MM.1S (cell line): ENCODE data around the gene LZIC.

Experiments
- DNase-seq: peaks from one replicate; pipeline ENCODE4 v3.0.0-alpha.2; 2015
- H2AFZ ChIP-seq: fragments of 300-600 bp; sonication (generic); 2 replicates; pipeline ENCODE4 v1.6.0; 2016; ENCODE audit warnings: antibody characterized with exemption, low read length
- H3F3A ChIP-seq: fragments of 300-600 bp; sonication (generic); 2 replicates; pipeline ENCODE4 v1.6.1; 2016; ENCODE audit warnings: mild to moderate bottlenecking, antibody characterized with exemption, low read length, moderate library complexity, mixed read lengths; ENCODE audit not compliant: insufficient read depth
- H3K27ac ChIP-seq: fragments of 300-600 bp; sonication (generic); 2 replicates; pipeline ENCODE4 v1.5.1; 2016; ENCODE audit warnings: mild to moderate bottlenecking, low read length
- H3K27me3 ChIP-seq: fragments of 300-600 bp; sonication (generic); replicated peaks from 2 replicates; pipeline ENCODE4 v1.6.0; 2016; ENCODE audit warnings: low read length; ENCODE audit not compliant: insufficient read depth
- H3K36me3 ChIP-seq: fragments of 300-600 bp; sonication (generic); replicated peaks from 2 replicates; pipeline ENCODE4 v1.6.1; 2016; ENCODE audit warnings: mild to moderate bottlenecking, low read length, mixed read lengths; ENCODE audit not compliant: insufficient read depth
- H3K4me1 ChIP-seq: fragments of 300-600 bp; sonication (generic); 2 replicates; pipeline ENCODE4 v1.6.1; 2016; ENCODE audit warnings: low read length, mixed read lengths
- H3K4me2 ChIP-seq: fragments of 300-600 bp; sonication (generic); 2 replicates; pipeline ENCODE4 v1.6.0; 2016; ENCODE audit warnings: low read depth, low read length
- H3K4me3 ChIP-seq: fragments of 300-600 bp; sonication (generic); 2 replicates; pipeline ENCODE4 v1.5.1; 2016; ENCODE audit warnings: low read length, mixed read lengths
- H3K79me2 ChIP-seq: fragments of 300-600 bp; sonication (generic); 2 replicates; pipeline ENCODE4 v1.6.1; 2016; ENCODE audit warnings: mixed run types, low read length, mixed read lengths
- H3K9ac ChIP-seq: fragments of 300-600 bp; sonication (generic); 2 replicates; pipeline ENCODE4 v1.6.1; 2016; ENCODE audit warnings: low read length, mixed read lengths
- H3K9me2 ChIP-seq: fragments of 300-600 bp; sonication (generic); replicated peaks from 2 replicates; pipeline ENCODE4 v1.6.1; 2016; ENCODE audit warnings: mild to moderate bottlenecking, low read length, mixed read lengths; ENCODE audit not compliant: insufficient read depth
- H3K9me3 ChIP-seq: fragments of 300-600 bp; sonication (generic); replicated peaks from 2 replicates; pipeline ENCODE4 v1.6.1; 2016; ENCODE audit warnings: mild to moderate bottlenecking, low read length, mixed read lengths; ENCODE audit not compliant: insufficient read depth
- H4K20me1 ChIP-seq: fragments of 300-600 bp; sonication (generic); 2 replicates; pipeline ENCODE4 v1.6.1; 2016; ENCODE audit warnings: mild to moderate bottlenecking, low read length, moderate library complexity, mixed read lengths; ENCODE audit not compliant: insufficient read depth
- EZH2 ChIP-seq: fragments of 300-600 bp; sonication (generic); optimal IDR thresholded peaks from 2 replicates; pipeline ENCODE3; 2017; ENCODE audit warnings: low read depth, mild to moderate bottlenecking, antibody characterized with exemption, low read length, mixed read lengths
- EZH2phosphoT487 ChIP-seq: fragments of 300-600 bp; sonication (generic); IDR thresholded peaks from 2 replicates; pipeline ENCODE4 v1.6.1; 2018; ENCODE audit warnings: antibody characterized with exemption, low read length
- TF ChIP-seq, protein P1 (sequence below): fragments of 300-600 bp; sonication (generic); IDR thresholded peaks from 2 replicates; pipeline ENCODE4 v1.5.1; 2016; ENCODE audit warnings: antibody characterized with exemption, low read length, mixed read lengths

LZIC gene

DNA sequence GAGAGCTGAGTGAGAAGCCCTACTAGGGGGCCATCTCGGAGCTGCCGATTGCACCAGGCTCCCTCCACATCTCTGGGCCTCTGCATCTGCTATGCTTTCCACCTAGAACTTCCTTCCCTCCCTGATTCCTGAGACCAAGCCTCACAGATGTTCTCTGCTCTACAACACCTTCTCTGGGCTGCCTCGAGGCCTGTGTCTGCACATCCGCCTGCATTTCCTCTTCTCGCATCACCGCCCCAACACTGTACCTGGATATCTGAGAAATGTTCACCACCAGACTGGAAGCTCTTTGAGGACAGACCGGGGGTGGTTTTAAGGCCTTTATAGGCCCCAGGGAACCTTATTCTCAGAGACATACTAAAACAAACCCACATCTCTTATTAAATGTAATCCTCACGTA is 53.8 kb downstream of the LZIC start:
- Histone ChIP-seq H3K27me3 (no peaks in the 10 kb centered on the region), H3K36me3 (no peaks in the 10 kb centered on the region), H3K9ac (no peak overlapping the region), H3K4me2 (no peak overlapping the region), H2AFZ (no peak overlapping the region), H3K79me2 (no peaks in the 10 kb centered on the region), H3K9me3 (no peaks in the 10 kb centered on the region), H3K9me2 (no peaks in the 10 kb centered on the region), H3K4me3 (no peak overlapping the region), H3F3A (no peaks in the 10 kb centered on the region), H3K27ac (no peak overlapping the region), H4K20me1 (no peaks in the 10 kb centered on the region), H3K4me1 (no peaks in the 10 kb centered on the region)
- TF ChIP-seq, protein P1, sequence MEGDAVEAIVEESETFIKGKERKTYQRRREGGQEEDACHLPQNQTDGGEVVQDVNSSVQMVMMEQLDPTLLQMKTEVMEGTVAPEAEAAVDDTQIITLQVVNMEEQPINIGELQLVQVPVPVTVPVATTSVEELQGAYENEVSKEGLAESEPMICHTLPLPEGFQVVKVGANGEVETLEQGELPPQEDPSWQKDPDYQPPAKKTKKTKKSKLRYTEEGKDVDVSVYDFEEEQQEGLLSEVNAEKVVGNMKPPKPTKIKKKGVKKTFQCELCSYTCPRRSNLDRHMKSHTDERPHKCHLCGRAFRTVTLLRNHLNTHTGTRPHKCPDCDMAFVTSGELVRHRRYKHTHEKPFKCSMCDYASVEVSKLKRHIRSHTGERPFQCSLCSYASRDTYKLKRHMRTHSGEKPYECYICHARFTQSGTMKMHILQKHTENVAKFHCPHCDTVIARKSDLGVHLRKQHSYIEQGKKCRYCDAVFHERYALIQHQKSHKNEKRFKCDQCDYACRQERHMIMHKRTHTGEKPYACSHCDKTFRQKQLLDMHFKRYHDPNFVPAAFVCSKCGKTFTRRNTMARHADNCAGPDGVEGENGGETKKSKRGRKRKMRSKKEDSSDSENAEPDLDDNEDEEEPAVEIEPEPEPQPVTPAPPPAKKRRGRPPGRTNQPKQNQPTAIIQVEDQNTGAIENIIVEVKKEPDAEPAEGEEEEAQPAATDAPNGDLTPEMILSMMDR = no peak
- TF ChIP-seq EZH2phosphoT487 = no peak
- no peak for TF ChIP-seq EZH2
- DNase-seq = no peak

DNA sequence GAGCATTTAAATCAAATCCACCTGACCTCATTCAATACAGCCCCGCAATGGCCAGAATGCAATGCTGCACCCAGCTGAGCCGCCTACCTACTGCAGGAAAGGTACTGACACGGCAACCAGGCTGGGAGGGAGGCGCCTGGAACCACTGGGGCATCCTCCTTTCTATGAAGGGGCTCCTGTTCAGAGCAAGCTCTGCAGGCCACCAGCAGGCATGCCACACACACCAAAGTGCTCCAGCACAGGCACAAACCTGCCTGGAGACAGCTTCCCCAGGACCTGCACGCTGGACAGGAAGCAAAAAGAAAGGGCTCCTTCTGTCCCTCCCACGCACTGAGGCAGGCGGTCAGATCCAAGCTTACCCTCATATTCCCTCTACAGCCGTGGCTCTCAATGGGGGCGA is 54.3 kb downstream of the LZIC start:
- no peaks in the 10 kb centered on the region for H3K27me3 ChIP-seq
- no peak overlapping the region for H2AFZ ChIP-seq
- no peaks in the 10 kb centered on the region for H3K79me2 ChIP-seq
- no peak overlapping the region for H3K27ac ChIP-seq
- no peaks in the 10 kb centered on the region for H3K4me1 ChIP-seq
- H3F3A ChIP-seq = no peaks in the 10 kb centered on the region
- no peak overlapping the region for H3K4me2 ChIP-seq
- no peaks in the 10 kb centered on the region for H3K9me2 ChIP-seq
- no peaks in the 10 kb centered on the region for H4K20me1 ChIP-seq
- H3K9me3 ChIP-seq = no peaks in the 10 kb centered on the region
- no peak for DNase-seq
- no peak overlapping the region for H3K9ac ChIP-seq
- no peak overlapping the region for H3K4me3 ChIP-seq
- no peaks in the 10 kb centered on the region for H3K36me3 ChIP-seq
- TF ChIP-seq EZH2 = no peak
- TF ChIP-seq EZH2phosphoT487 = no peak
- TF ChIP-seq, protein P1 = no peak

- Histone ChIP-seq H3F3A (no peaks in the 10 kb centered on the region), H3K27me3 (no peaks in the 10 kb centered on the region), H3K79me2 (no peaks in the 10 kb centered on the region), H3K9me3 (no peaks in the 10 kb centered on the region), H3K4me2 (no peak overlapping the region), H3K9ac (no peak overlapping the region), H4K20me1 (no peaks in the 10 kb centered on the region), H3K4me3 (no peak overlapping the region), H2AFZ (no peak overlapping the region), H3K27ac (no peak overlapping the region), H3K36me3 (no peaks in the 10 kb centered on the region), H3K4me1 (no peaks in the 10 kb centered on the region), H3K9me2 (no peaks in the 10 kb centered on the region)
- TF ChIP-seq EZH2 (no peak), EZH2phosphoT487 (no peak)
- TF ChIP-seq, protein P1 = no peak
- DNase-seq = no peak
These were observed 56.1 kb downstream of the LZIC start for GRCh38 chr1:9887070-9887469.
